Regular cardiac myocyte (primary cell): ENCODE data around the gene PCNX3. TPM values are rescaled to one million over a fixed set of nuclear protein-coding genes. Genes with fewer than 3 reads are reported as not detected.

Experiments
- total RNA-seq: library from RNA; depleted of rRNA; stranded (reverse); fragments of >200 nt; gene quantifications from 2 replicates; pipeline ENCODE4 v1.2.3, GENCODE V29; 2014

PCNX3 gene
- total RNA-seq = 9.3 and 23.8 TPM in 2 replicates

GRCh38 chr11:65615229-65615949 is at the start of gene PCNX3:
Gene PCNX3, plus strand, starts transcription at chr11:65615776. Its CDS starts 536 bp downstream, at chr11:65616312.

GRCh38 chr11:65569973-65570918 is 45.3 kb upstream of the PCNX3 start, which contains the start of gene ZNRD2:
Gene ZNRD2, plus strand, starts transcription at chr11:65570477. Its CDS starts 15 bp downstream, at chr11:65570492.

GRCh38 chr11:65572356-65573051 is 43.1 kb upstream of the PCNX3 start, which contains the start of gene FAM89B:
Gene FAM89B, plus strand, starts transcription at chr11:65572538. Its CDS starts 132 bp downstream, at chr11:65572670.

DNA sequence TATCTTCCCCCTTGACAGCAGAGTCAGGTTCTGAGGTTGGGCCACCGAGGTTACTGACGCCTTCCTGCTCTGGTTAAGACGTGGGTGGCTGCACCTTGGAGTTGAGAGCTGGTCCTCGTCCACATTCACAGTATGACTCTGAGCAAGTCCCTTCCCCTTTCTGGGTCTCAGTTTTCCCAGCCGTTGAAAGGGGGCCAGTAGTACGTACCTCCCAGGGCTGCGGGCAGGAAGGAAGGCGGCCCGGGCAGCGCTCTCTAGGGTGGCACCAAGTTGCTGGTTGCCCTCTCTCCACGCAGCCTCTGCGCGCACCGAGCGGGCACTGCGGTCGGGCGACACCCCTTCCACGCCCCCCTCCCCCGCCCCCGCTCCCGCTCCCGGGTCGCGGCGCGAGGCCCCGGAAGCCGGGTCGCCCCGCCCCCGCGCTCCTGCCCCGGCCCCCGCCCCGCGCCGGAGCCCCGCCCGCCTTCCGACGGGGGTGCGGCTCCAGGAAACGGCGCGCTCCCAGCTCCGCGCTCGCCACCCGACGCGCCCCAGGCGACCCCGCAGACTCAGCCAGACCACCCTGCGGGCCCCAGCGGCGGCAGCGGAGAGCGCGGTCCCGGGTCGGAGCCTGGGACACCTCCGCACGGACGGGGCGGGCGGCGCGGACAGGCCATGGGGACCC is 39.9 kb upstream of the PCNX3 start, which contains the start of gene EHBP1L1:
Gene EHBP1L1, plus strand, starts transcription at position 486 of the 664 bp plus-strand sequence. CDS start 250 bp downstream, outside the sequence.

GRCh38 chr11:65595543-65596281 is 19.9 kb upstream of the PCNX3 start, which contains the start of gene KCNK7:
Gene KCNK7, minus strand, starts transcription at chr11:65595800. Its CDS starts 28 bp downstream, at chr11:65595772.

GRCh38 chr11:65637794-65638419 is 22.3 kb downstream of the PCNX3 start, which contains the start of gene SIPA1:
Gene SIPA1, plus strand, starts transcription at chr11:65638101. Its CDS starts 2,821 bp downstream, at chr11:65640922.

GRCh38 chr11:65662799-65663638 is 47.4 kb downstream of the PCNX3 start, which contains the start of gene RELA:
Gene RELA, minus strand, starts transcription at chr11:65662916. Its CDS starts 84 bp downstream, at chr11:65662832.

Other genes with a start within 250 kb of the PCNX3 start
- 1.5 and 2.8 TPM in 2 replicates for gene SLC25A45, start 233.1 kb upstream of the PCNX3 start, total RNA-seq
- 58.9 and 64.0 TPM in 2 replicates for gene FRMD8, start 229.1 kb upstream of the PCNX3 start, total RNA-seq
- 51.4 and 335 TPM in 2 replicates for gene NEAT1, start 193.0 kb upstream of the PCNX3 start, total RNA-seq
- gene MALAT1, start 116.7 kb upstream of the PCNX3 start, total RNA-seq = 5,626 and 17,024 TPM in 2 replicates
- 93.3 and 138 TPM in 2 replicates for gene SCYL1, start 90.7 kb upstream of the PCNX3 start, total RNA-seq
- 33.3 and 34.5 TPM in 2 replicates for gene LTBP3, start 57.4 kb upstream of the PCNX3 start, total RNA-seq
- gene ZNRD2, start 45.3 kb upstream of the PCNX3 start, total RNA-seq = 30.4 and 73.8 TPM in 2 replicates
- 12.7 and 35.5 TPM in 2 replicates for gene FAM89B, start 43.2 kb upstream of the PCNX3 start, total RNA-seq
- 68.2 and 106 TPM in 2 replicates for gene EHBP1L1, start 39.7 kb upstream of the PCNX3 start, total RNA-seq
- gene KCNK7, start 20.0 kb upstream of the PCNX3 start, total RNA-seq = under 0.01 TPM in 1 of 2 replicates, not detected in the other
- gene MAP3K11, start 1.6 kb upstream of the PCNX3 start, total RNA-seq = 17.2 and 30.5 TPM in 2 replicates
- gene SIPA1, start 22.3 kb downstream of the PCNX3 start, total RNA-seq = 10.1 and 19.9 TPM in 2 replicates
- 12.7 and 22.6 TPM in 2 replicates for gene RELA, start 47.1 kb downstream of the PCNX3 start, total RNA-seq
- 33.5 and 36.6 TPM in 2 replicates for gene KAT5, start 96.5 kb downstream of the PCNX3 start, total RNA-seq
- 33.0 and 59.0 TPM in 2 replicates for gene RNASEH2C, start 105.0 kb downstream of the PCNX3 start, total RNA-seq
- gene AP5B1, start 165.2 kb downstream of the PCNX3 start, total RNA-seq = 7.7 and 8.5 TPM in 2 replicates
- under 0.01 TPM in 1 of 2 replicates, not detected in the other for gene OVOL1, start 171.3 kb downstream of the PCNX3 start, total RNA-seq
- 0.38 and 2.5 TPM in 2 replicates for gene SNX32, start 218.2 kb downstream of the PCNX3 start, total RNA-seq
- gene CFL1, start 242.4 kb downstream of the PCNX3 start, total RNA-seq = 677 and 1,304 TPM in 2 replicates
- gene MUS81, start 244.7 kb downstream of the PCNX3 start, total RNA-seq = 45.4 and 48.7 TPM in 2 replicates